HepG2 (cell line): ENCODE results near the gene ENAH. TPM values are rescaled to one million over a fixed set of nuclear protein-coding genes. Genes with fewer than 3 reads are reported as not detected.

Experiments used
- ATM ChIP-seq: fragments of 450-650 bp; IDR thresholded peaks from 2 replicates; pipeline ENCODE4 v1.7.1; 2017; ENCODE audit warnings: mild to moderate bottlenecking, borderline replicate concordance
- CREB1 ChIP-seq, 2 experiments: fragments of 450-650 bp in 1 of 2; IDR thresholded peaks; 2 replicates each; pipeline ENCODE4 v1.6.1; 2016 to 2017; ENCODE audit warnings: control low read depth in 1 of 2, mild to moderate bottlenecking in 1 of 2, missing compliant biosample characterization in 1 of 2, missing genetic modification characterization in 1 of 2
- FOXM1 ChIP-seq: sonication (generic); formaldehyde crosslinking; IDR thresholded peaks from 2 replicates; pipeline ENCODE4 v1.5.0; 2020; ENCODE audit warnings: missing genetic modification reagents
- GFI1 ChIP-seq: sonication (generic); formaldehyde crosslinking; IDR thresholded peaks from 2 replicates; pipeline ENCODE4 v1.5.0; 2020; ENCODE audit warnings: missing genetic modification reagents, mild to moderate bottlenecking, borderline replicate concordance
- HNRNPUL1 ChIP-seq: fragments of 200-400 bp; formaldehyde crosslinking; IDR thresholded peaks from 2 replicates; pipeline ENCODE4 v1.6.1; 2017; ENCODE audit warnings: low read depth, mild to moderate bottlenecking, low read length, moderate library complexity
- NFE2L2 ChIP-seq: fragments of 150-350 bp; IDR thresholded peaks from 2 replicates; pipeline ENCODE4 v1.6.1; 2014; ENCODE audit warnings: low read length
- PCBP1 ChIP-seq: fragments of 200-400 bp; formaldehyde crosslinking; IDR thresholded peaks from 2 replicates; pipeline ENCODE4 v1.6.1; 2017; ENCODE audit warnings: mild to moderate bottlenecking, low read depth, low read length, borderline replicate concordance
- RARA ChIP-seq: IDR thresholded peaks from 2 replicates; pipeline ENCODE4 v1.6.1; 2016; ENCODE audit warnings: missing genetic modification reagents, missing compliant biosample characterization
- RFX5 ChIP-seq: IDR thresholded peaks from 2 replicates; pipeline ENCODE4 v1.6.1; 2011; ENCODE audit warnings: low read depth, low read length, improper control_type of control experiment
- RXRA ChIP-seq: sonication (generic); formaldehyde crosslinking; IDR thresholded peaks from 2 replicates; pipeline ENCODE4 v1.5.1; 2020; ENCODE audit warnings: missing genetic modification reagents
- RXRB ChIP-seq: IDR thresholded peaks from 2 replicates; pipeline ENCODE4 v1.6.1; 2016; ENCODE audit warnings: borderline replicate concordance, missing genetic modification reagents, missing compliant biosample characterization
- SIX1 ChIP-seq: sonication (generic); formaldehyde crosslinking; IDR thresholded peaks from 2 replicates; pipeline ENCODE4 v1.4.0; 2020; ENCODE audit warnings: missing genetic modification reagents, borderline replicate concordance
- SKI ChIP-seq: fragments of 450-650 bp; IDR thresholded peaks from one replicate; pipeline ENCODE4 v1.6.1; 2018; ENCODE audit warnings: mild to moderate bottlenecking; ENCODE audit not compliant: partially characterized antibody
- SRSF1 ChIP-seq: fragments of 200-400 bp; formaldehyde crosslinking; optimal IDR thresholded peaks from 2 replicates; pipeline ENCODE3; 2017; ENCODE audit warnings: mild to moderate bottlenecking, low read depth, low read length, moderate library complexity
- U2AF1 ChIP-seq: fragments of 200-400 bp; formaldehyde crosslinking; optimal IDR thresholded peaks from 2 replicates; pipeline ENCODE3; 2017; ENCODE audit warnings: mild to moderate bottlenecking, low read depth, low read length
- ZFP36L1 ChIP-seq: sonication (generic); formaldehyde crosslinking; IDR thresholded peaks from 2 replicates; pipeline ENCODE4 v1.8.0; 2022; ENCODE audit warnings: mild to moderate bottlenecking, missing genetic modification reagents, moderate library complexity
- ZKSCAN1 ChIP-seq: fragments of 150-350 bp; IDR thresholded peaks from 2 replicates; pipeline ENCODE4 v1.6.1; 2014; ENCODE audit warnings: low read length
- ZNF24 ChIP-seq: fragments of 450-650 bp; IDR thresholded peaks from 2 replicates; pipeline ENCODE4 v1.6.1; 2017; ENCODE audit warnings: antibody characterized with exemption, mild to moderate bottlenecking
- ZNF292 ChIP-seq: sonication (generic); formaldehyde crosslinking; IDR thresholded peaks from 2 replicates; pipeline ENCODE4 v1.8.1; 2022; ENCODE audit warnings: mild to moderate bottlenecking, low read depth, missing genetic modification reagents, borderline replicate concordance
- ZNF577 ChIP-seq: sonication (generic); formaldehyde crosslinking; IDR thresholded peaks from 2 replicates; pipeline ENCODE4 v1.4.0; 2020; ENCODE audit warnings: mild to moderate bottlenecking, low read depth, missing genetic modification reagents, borderline replicate concordance
- ZNF616 ChIP-seq: sonication (generic); formaldehyde crosslinking; IDR thresholded peaks from 2 replicates; pipeline ENCODE4 v1.5.0; 2020; ENCODE audit warnings: low read depth, mild to moderate bottlenecking, missing genetic modification reagents
- polyA plus RNA-seq, 8 experiments: library from polyadenylated mRNA; depleted of rRNA in 3 of 8; stranded (reverse) in 7 of 8; unstranded in 1 of 8; fragments of >200 nt; fragmentation: Illumina TruSeq in 4 of 8; extraction: Trizol in 4 of 8; gene quantifications; 2 replicates each; pipeline versions ENCODE4 v1.2.1 to v1.2.3, GENCODE V29; 2011 to 2016; ENCODE audit warnings: low read depth in 4 of 8, missing spikeins in 1 of 8, mixed read lengths in 1 of 8; ENCODE audit not compliant: insufficient read depth in 1 of 8
- total RNA-seq, 5 experiments: library from RNA; depleted of rRNA; stranded (reverse); fragments of >200 nt; fragmentation: Illumina TruSeq; extraction: Trizol; gene quantifications; 2 replicates each; pipeline ENCODE4 v1.2.3, GENCODE V29; 2016; ENCODE audit warnings: low read depth in 1 of 5
- TF ChIP-seq, protein P1 (sequence below): sonication (generic); formaldehyde crosslinking; IDR thresholded peaks from 2 replicates; pipeline ENCODE4 v1.5.0; 2020; ENCODE audit warnings: missing genetic modification reagents
- TF ChIP-seq, protein P2 (sequence below): IDR thresholded peaks from 2 replicates; pipeline ENCODE4 v1.4.0; 2020; ENCODE audit warnings: mild to moderate bottlenecking, missing genetic modification reagents
- TF ChIP-seq, protein P3 (sequence below): sonication (generic); formaldehyde crosslinking; IDR thresholded peaks from 2 replicates; pipeline ENCODE4 v1.4.0; 2020; ENCODE audit warnings: missing genetic modification reagents
- TF ChIP-seq, protein P4 (sequence below): sonication (generic); formaldehyde crosslinking; IDR thresholded peaks from 2 replicates; pipeline ENCODE4 v1.5.0; 2020; ENCODE audit warnings: mild to moderate bottlenecking, missing genetic modification reagents, moderate library complexity

The ENAH gene
- total and polyA plus RNA-seq, 2 of the 13 experiments (the other 11 are each of a cell fraction or from before 2014, with no cell fraction given) = 22.1 to 58.3 TPM

DNA sequence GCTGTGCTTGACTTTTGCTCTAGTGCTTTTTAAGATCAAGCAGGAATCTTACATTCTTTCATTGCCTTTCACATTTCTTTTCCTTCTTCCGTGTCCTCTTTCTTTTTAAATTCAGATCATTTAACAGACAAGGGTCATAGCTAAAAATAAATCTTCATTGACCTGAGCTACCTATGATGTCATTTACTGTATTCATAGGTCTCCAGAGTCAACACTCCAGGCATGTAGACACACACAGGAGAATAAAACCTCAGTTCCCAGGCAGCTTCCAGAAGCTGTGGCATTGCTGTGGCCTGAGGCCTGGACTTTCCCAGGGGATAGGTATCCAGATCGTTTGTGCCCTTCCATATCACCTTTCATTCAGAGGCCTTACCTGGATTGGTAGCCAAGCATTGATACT lies 38.5 kb upstream of the ENAH start (continued):
- TF ChIP-seq RXRB (CRISPR knock-in tag) = 0 out of 2 replicates have a peak, but pooled peaks have one; percentile 30
- TF ChIP-seq ZKSCAN1 = no peak
- TF ChIP-seq ZNF616 = no peak
- TF ChIP-seq ZNF577 (CRISPR knock-in tag) = no peak
- TF ChIP-seq SRSF1 = no peak
- no peak for TF ChIP-seq HNRNPUL1
- peak; percentile 73; the same call in 1 of the 2 replicates for TF ChIP-seq RFX5
- no peak for TF ChIP-seq GFI1 (CRISPR knock-in tag)
- TF ChIP-seq, protein P1, sequence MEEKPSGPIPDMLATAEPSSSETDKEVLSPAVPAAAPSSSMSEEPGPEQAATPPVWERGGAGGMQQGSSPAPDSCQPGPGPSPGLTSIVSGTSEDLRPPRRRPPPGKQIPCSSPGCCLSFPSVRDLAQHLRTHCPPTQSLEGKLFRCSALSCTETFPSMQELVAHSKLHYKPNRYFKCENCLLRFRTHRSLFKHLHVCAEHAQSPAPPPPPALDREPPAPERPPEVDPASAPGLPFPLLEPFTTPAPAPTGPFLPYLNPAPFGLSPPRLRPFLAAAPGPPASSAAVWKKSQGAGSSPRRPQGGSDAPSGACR (CRISPR knock-in tag) = no peak
- TF ChIP-seq PCBP1 = no peak
- TF ChIP-seq SKI = no peak
- peak; percentile 62 for TF ChIP-seq RARA (CRISPR knock-in tag)
- no peak for TF ChIP-seq ZNF24
- TF ChIP-seq, protein P2, sequence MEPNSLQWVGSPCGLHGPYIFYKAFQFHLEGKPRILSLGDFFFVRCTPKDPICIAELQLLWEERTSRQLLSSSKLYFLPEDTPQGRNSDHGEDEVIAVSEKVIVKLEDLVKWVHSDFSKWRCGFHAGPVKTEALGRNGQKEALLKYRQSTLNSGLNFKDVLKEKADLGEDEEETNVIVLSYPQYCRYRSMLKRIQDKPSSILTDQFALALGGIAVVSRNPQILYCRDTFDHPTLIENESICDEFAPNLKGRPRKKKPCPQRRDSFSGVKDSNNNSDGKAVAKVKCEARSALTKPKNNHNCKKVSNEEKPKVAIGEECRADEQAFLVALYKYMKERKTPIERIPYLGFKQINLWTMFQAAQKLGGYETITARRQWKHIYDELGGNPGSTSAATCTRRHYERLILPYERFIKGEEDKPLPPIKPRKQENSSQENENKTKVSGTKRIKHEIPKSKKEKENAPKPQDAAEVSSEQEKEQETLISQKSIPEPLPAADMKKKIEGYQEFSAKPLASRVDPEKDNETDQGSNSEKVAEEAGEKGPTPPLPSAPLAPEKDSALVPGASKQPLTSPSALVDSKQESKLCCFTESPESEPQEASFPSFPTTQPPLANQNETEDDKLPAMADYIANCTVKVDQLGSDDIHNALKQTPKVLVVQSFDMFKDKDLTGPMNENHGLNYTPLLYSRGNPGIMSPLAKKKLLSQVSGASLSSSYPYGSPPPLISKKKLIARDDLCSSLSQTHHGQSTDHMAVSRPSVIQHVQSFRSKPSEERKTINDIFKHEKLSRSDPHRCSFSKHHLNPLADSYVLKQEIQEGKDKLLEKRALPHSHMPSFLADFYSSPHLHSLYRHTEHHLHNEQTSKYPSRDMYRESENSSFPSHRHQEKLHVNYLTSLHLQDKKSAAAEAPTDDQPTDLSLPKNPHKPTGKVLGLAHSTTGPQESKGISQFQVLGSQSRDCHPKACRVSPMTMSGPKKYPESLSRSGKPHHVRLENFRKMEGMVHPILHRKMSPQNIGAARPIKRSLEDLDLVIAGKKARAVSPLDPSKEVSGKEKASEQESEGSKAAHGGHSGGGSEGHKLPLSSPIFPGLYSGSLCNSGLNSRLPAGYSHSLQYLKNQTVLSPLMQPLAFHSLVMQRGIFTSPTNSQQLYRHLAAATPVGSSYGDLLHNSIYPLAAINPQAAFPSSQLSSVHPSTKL (CRISPR knock-in tag) = peak; percentile 66
- TF ChIP-seq U2AF1 = no peak
- no peak for TF ChIP-seq NFE2L2
- TF ChIP-seq ZFP36L1 = no peak
- peak; percentile 24; the same call in 1 of the 2 replicates for TF ChIP-seq CREB1 (IDR thresholded peaks at IDR 0.05)
- no peak for TF ChIP-seq CREB1 (CRISPR knock-in tag; IDR thresholded peaks at IDR 0.05)
- TF ChIP-seq, protein P3, sequence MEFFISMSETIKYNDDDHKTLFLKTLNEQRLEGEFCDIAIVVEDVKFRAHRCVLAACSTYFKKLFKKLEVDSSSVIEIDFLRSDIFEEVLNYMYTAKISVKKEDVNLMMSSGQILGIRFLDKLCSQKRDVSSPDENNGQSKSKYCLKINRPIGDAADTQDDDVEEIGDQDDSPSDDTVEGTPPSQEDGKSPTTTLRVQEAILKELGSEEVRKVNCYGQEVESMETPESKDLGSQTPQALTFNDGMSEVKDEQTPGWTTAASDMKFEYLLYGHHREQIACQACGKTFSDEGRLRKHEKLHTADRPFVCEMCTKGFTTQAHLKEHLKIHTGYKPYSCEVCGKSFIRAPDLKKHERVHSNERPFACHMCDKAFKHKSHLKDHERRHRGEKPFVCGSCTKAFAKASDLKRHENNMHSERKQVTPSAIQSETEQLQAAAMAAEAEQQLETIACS (CRISPR knock-in tag) = no peak
- TF ChIP-seq SIX1 (CRISPR knock-in tag) = no peak
- TF ChIP-seq FOXM1 (CRISPR knock-in tag) = no peak
- no peak for TF ChIP-seq ZNF292
- TF ChIP-seq RXRA = no peak
- TF ChIP-seq, protein P4, sequence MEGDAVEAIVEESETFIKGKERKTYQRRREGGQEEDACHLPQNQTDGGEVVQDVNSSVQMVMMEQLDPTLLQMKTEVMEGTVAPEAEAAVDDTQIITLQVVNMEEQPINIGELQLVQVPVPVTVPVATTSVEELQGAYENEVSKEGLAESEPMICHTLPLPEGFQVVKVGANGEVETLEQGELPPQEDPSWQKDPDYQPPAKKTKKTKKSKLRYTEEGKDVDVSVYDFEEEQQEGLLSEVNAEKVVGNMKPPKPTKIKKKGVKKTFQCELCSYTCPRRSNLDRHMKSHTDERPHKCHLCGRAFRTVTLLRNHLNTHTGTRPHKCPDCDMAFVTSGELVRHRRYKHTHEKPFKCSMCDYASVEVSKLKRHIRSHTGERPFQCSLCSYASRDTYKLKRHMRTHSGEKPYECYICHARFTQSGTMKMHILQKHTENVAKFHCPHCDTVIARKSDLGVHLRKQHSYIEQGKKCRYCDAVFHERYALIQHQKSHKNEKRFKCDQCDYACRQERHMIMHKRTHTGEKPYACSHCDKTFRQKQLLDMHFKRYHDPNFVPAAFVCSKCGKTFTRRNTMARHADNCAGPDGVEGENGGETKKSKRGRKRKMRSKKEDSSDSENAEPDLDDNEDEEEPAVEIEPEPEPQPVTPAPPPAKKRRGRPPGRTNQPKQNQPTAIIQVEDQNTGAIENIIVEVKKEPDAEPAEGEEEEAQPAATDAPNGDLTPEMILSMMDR (CRISPR knock-in tag) = no peak
- TF ChIP-seq ATM = no peak
